Sciatic nerve (tissue), 2 donors: ENCODE measurements around the gene ZNF200. TPM values are rescaled to one million over a fixed set of nuclear protein-coding genes. Genes with fewer than 3 reads are reported as not detected.
"Not testable (repeated sequence)": the region's sequence is repeated elsewhere in the genome, so short reads cannot be mapped to it uniquely, and the experiment has no call there.

ENCODE experiments used
- ATAC-seq: fragments of 200-7000 bp; cut with Tn5 transposase; one replicate; pipeline ENCODE4 v1.9.1; 2020; ENCODE audit warnings: mild to moderate bottlenecking, moderate library complexity
- DNase-seq: peaks from one replicate; pipeline ENCODE4 v3.0.0-alpha.2; 2020; ENCODE audit warnings: low spot score
- intact Hi-C: fragments of 100-400 bp; cut with DNase I; formaldehyde crosslinking; loops from one replicate; pipeline ENCODE4 v1.14.2; 2022
- total RNA-seq: library from RNA; stranded (reverse); fragmentation: NEBNext Ultra II Directional; extraction: Animal tissue kit (Norgen Biotek cat#: 25700); gene quantifications from one replicate; pipeline ENCODE4 v1.2.1, GENCODE V29; 2021
- donor health status: DM: no; HTN: no; CAD: no.
- donor health status: DM: no; HTN: no; CAD: no.

ZNF200 gene
- total RNA-seq, 1 donor from 2014 or later, result 7.4 TPM

GRCh38 chr16:3212006-3212405 is 23.0 kb downstream of the ZNF200 start:
- ATAC-seq (no peak), DNase-seq (no peak)
- intact Hi-C loops, result no loop called here

DNA sequence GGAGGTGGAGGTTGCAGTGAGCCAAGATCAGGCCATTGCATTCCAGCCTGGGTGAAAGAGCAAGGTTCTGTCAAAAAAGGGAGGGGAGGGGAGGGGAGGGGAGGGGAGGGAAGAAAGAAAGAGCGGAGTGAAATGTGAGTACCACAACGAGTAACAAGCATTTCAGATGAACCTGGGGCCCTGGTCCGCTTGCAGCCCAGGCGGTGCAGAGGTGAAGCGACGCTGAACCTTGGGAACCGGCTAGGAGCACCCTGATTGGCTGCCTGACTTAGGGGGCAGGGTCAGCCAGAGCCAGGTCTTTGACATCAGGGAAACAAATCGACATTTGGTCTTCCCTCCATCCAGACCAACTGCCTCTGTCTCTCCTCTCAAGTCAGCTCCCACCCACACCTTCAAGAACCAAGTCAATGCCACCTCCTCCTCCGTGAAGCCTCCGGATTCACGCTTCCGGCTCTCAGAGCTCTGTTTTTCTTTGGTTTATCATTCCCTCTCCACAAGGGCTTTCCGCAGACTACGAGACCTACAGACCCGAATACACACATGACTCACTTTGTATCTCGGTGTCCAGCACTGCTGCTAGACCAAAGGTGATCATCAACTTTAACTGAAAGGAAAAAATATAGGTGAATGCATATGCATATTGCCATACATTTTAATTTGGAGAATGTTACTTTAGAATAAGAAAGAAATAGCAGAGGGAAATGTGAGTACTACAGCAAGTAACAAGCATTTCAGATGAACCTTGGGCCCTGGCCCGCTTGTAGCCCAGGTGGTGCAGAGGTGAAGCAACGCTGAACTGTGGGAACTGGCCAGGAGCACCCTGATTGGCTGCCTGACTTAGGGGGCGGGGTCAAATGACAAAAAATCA is 27.6 kb downstream of the ZNF200 start:
- ATAC-seq (no peak), DNase-seq (no peak)
- intact Hi-C loops, result no loop called here

DNA sequence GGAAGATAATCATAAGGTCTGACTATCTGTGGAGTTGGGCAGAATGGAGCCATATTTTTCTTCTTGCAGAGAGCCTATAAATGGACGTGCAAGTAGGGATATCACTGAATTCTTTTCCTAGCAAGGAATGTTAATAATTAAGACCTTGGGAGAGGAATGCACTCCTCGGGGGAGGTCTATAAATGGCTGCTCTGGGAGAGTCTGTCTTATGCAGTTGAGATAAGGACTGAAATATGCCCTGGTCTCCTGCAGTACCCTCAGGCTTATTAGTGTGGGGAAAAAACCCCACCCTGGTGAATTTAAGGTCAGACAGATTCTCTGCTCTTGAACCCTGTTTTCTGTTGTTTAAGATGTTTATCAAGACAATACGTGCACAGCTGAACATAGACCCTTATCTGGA is 29.0 kb downstream of the ZNF200 start:
- DNase-seq, intact Hi-C loops, ATAC-seq: not testable (repeated sequence)

DNA sequence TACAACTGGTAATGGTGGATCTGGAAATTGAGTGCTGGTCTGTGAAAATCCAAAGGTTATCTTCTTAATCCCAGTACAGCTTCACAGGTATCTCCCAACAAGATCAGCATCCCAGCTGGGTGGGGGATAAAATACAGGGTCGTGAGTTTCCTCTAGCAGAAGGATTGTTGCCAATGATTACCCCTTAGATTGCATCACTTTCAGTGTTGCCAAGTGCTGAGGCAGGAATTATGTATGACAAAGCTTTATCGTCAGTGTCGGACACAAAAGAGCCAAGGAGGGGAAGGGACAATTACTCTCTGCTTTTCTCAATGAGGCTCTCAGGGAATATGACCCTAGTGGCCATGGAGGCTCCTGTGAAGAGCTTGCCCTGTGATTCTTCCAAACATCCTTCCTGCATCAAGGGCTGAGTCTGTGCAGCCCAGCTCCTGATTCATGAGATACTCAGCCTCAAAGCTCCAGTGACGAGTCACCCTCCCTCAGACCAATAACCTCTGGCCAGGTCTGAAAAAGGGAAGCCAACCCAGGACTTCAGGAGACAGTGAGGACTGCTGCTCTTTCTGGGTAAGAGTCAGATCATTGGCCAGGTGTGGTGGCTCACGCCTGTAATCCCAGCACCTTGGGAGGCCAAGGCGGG is 31.9 kb downstream of the ZNF200 start:
- no peak for DNase-seq
- no peak for ATAC-seq
- intact Hi-C loops, result no loop called here

- ATAC-seq, result no peak
- intact Hi-C loops, result no loop called here
- DNase-seq, result no peak
These were observed 36.5 kb downstream of the ZNF200 start for GRCh38 chr16:3198334-3199072.

- ATAC-seq, intact Hi-C loops, DNase-seq: not testable (repeated sequence)
These were observed 37.1 kb downstream of the ZNF200 start for GRCh38 chr16:3197694-3198333.

GRCh38 chr16:3195975-3196374 is 39.0 kb downstream of the ZNF200 start:
- ATAC-seq (no peak), DNase-seq (no peak)
- intact Hi-C loops, result no loop called here

DNA sequence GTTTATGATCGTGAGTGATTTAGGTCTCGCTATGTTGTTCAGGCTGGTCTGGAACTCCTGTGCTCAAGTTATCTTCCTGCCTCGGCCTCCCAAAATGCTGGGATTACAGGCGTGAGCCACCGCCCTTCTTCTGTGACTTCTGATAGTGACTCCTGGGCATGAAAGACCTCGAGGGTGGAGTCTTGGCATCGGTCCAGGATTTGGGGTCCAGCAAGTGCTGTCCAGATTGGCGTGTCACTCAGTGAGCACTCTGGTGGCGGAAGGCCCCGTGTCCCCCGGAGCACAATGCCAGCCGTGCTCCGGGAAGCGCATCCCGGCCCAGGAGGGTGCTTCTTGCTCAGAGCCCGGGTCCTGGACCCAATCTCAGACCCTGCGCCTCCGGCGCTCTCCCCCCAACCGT is 40.2 kb downstream of the ZNF200 start:
- intact Hi-C loops, result no loop called here
- DNase-seq, result no peak
- no peak for ATAC-seq

DNA sequence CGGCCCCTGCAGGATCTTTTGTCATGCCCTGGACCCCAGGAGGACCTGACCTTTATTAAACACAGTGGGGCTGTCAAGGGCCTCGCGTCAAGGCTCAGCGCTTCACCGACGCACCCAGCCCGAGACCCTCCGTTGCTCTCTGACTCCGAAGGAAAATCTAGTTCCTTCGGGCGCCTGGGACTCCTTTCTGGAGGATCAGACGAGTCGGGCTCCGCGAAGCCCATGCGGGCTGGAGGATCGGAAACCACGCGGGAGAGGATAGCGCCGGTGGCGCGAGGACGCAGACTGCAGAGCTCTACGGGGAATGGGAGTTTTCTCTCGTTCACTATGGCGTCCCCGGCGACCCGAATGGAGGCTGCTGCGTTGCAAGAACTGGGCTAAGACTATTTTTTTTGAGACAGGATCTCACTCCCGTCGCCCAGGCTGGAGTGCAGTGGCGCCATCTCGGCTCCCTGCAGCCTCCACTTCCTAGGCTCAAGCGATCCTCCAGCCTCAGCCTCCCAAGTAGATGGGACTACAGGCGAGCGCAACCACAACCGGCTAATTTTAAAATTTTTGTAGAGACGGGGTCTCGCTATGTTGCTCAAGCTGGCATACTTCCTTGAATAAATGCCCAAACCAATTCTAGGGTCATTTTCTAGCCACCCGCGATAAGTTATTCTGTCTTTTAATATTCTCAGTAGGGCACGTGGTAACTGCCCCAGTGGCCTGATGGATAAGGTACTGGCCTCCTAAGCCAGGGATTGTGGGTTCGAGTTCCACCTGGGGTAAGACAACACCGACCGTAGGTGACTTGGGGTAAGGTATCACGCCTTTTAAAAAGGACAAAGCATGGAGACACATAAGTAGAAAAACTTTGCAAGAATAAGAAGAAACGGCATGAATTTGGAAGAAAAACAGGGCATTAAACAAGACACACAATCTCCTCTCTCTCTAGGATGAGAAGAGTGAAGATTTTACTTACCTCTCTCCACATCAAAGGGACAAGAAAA is 41.4 kb downstream of the ZNF200 start:
- intact Hi-C loops, result no loop called here
- ATAC-seq (no peak), DNase-seq (no peak)

DNA sequence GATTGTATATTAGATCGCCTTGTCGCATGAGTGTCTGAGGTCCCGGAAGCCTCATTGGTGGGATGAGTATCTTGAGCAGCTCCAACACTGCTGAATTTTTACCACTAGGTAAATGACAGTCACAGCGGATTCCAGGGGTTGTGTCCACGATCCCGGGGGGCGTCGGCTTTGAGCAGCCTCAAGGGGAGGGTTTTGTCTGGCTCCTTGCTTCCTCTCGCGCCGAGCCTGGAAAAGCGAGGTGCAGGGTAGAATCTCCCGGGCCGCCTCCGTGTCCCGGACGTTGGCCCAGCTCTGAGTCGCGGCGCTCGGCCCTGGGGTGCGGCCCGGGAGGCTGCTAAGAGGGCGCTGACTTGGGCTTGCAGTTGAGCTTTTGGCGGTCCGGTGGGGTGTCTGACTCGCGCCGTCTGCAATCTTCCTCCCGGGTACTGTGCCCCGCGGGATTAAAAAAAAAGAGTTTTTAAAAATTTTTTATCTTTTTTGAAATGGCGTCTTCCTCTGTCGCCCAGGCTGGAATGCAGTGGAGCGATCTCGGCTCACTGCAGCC is 42.4 kb downstream of the ZNF200 start:
- ATAC-seq (no peak), DNase-seq (no peak)
- intact Hi-C loops, result no loop called here

DNA sequence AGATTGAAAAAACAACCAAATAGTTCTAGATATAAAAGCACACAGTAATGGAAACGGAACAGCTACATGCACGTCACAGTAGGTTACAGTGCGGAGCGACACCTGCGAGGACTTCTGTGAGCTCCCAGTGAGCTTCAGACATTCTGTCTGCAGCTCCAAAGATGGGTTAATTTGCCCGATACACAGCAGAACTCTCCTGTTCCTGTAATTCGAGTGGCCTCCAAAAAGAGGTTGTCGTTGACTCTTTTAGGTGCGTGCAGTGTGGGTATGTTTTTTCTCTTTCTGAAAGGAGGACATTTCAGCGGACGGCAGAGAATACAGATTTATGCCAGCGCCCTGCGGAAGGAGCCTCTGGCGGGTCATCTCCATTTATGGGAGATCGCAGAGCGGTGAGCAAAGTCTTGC is 44.0 kb downstream of the ZNF200 start:
- ATAC-seq, result no peak
- no peak for DNase-seq
- intact Hi-C loops, result no loop called here

DNA sequence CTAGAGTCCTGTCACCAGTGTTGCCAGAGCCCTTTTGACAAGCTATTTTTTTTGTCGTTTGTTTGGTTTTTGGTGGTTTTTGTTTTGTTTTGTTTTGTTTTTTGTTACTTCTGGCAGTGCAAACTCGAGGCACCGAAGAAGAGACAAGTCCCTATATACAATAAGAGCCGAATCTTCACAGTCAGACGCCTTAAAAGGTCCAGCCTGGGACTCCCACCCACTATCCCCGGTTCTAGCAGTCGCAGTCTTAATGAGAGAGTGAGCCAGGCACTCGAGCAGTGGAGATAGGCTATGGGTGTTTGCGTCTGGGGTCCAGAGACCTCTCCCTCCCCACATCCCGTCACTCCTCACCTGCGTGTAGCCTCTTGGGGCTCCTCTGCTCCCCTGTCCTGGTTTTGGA is 45.1 kb downstream of the ZNF200 start:
- DNase-seq (no peak), ATAC-seq (no peak)
- intact Hi-C loops, result no loop called here

DNA sequence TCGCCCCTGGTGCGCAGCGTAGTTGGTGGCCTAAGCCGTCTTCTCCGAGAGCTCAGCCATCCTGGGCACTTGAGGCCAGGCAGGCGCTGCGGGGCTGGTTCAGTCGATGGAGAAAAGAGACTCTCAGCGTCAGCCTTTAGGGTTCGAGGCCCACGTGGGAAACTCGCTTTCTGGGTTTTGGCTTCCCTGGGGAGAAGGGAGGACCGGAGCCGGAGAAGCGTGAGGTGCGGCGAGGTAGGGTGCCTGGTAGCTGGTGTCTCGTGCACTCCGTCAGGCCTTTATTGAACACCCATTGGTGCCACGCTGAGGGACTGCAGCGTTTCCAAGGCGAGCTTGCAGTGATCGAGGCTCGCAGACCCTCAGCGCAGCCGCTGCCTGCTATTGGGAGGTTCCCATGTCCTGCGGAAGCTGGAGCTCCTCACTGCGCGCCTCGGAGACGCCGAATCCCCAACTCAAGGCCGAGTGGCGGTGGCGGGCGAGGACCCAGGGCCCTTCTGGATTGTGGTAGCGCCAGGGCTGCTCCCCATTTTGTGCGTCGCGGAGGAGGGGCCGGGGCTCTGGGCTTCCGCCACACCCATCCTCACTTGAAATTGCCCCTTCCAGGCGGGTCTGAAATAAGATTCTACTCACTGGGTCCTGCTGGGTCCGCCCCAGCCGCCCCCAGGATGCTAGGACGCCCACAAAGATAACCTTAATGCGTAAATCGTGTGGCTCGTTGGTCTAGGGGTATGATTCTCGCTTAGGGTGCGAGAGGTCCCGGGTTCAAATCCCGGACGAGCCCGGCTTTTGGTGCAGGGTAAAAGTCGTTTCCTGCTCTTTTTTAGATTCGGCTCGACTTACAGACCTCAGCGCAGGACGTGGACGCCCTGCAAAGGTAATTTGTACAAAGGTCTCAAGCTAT is 45.8 kb downstream of the ZNF200 start:
- ATAC-seq, result no peak

GRCh38 chr16:3188675-3188924 is 46.4 kb downstream of the ZNF200 start:
- peak; percentile 13 for ATAC-seq
- intact Hi-C loops, result no loop called here
- no peak for DNase-seq

More for the DNA sequence above, 45.8 kb downstream of the ZNF200 start:
- no peak for DNase-seq
- intact Hi-C loops, result no loop called here

DNA sequence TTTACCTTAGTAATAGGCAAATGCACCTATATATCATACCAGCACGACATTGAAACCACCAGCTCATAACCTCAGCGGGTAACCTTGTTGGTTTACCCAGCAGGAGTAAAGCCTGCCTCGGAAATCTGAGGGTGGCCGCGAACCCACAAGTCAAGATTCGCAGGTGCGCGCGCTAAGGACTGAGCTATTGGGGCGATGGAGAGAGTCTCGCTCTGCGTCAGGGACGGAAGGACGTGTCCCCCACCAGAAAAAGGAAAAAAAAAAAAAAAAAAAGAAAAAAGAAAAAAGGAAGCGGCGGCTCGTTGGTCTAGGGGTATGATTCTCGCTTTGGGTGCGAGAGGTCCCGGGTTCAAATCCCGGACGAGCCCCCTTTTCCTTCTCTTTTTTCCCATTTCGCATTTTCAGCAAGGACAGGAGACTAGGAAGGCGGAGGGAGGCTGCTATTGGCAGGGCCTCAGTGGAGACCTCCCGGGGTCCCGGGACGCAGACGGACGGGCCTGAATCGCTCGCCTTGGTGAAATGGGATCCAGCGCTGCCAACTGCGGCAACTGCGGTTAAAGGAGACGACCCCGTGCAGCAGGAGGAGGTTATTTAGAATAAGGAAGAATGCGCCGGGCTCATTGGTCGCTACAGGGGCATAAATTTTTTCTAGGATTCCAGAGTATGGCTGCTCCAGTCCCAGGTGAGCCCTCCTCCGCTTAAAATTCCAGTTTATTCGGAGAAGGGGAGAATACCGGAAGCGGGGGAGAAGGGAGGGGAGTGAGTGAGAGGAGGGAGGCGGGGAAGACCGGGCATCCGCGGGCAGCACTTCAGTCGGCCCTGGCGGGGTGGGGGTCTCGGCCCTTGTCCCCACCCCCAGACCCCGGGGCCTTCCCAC is 46.9 kb downstream of the ZNF200 start, which contains the start of gene OR1F1:
Gene OR1F1, plus strand, starts transcription at position 407 of the 877 bp plus-strand sequence.
- intact Hi-C loops, result no loop called here
- no peak for DNase-seq
- ATAC-seq, result no peak

- ATAC-seq (no peak), DNase-seq (no peak)
- intact Hi-C loops, result no loop called here
These were observed 47.8 kb downstream of the ZNF200 start for GRCh38 chr16:3186946-3187690.
